Transverse colon (tissue), 4 donors: ENCODE data around the gene RASL12.

Source experiments
- EP300 ChIP-seq: sonication (generic); formaldehyde crosslinking; IDR thresholded peaks from one replicate; pipeline ENCODE4 v1.6.1; 2017; ENCODE audit warnings: antibody characterized with exemption, low read depth
- POLR2A ChIP-seq: fragments of 450-650 bp; IDR thresholded peaks from one replicate; pipeline ENCODE4 v1.6.1; 2016; ENCODE audit warnings: antibody characterized with exemption, mild to moderate bottlenecking, moderate library complexity
- POLR2AphosphoS5 ChIP-seq, 3 donors: sonication (generic); formaldehyde crosslinking; IDR thresholded peaks; one replicate each; pipeline ENCODE4 v1.6.1; 2016; ENCODE audit warnings: antibody characterized with exemption in 3 of 3
- TF ChIP-seq, protein P1 (sequence below), 5 experiments: fragments of 200-600 bp in 3 of 5; fragments of 450-650 bp in 2 of 5; sonication (generic) in 3 of 5; IDR thresholded peaks; 1 replicate in 2 of 5; 2 replicates in 3 of 5; pipeline ENCODE4 v1.5.1; 2016 to 2017; ENCODE audit warnings: antibody characterized with exemption in 5 of 5, inconsistent platforms in 3 of 5, mild to moderate bottlenecking in 2 of 5, moderate library complexity in 1 of 5

- TF ChIP-seq POLR2A (no peak), EP300 (no peak), POLR2AphosphoS5 (IDR thresholded peaks at IDR 0.05) (no peak)
- TF ChIP-seq, protein P1, sequence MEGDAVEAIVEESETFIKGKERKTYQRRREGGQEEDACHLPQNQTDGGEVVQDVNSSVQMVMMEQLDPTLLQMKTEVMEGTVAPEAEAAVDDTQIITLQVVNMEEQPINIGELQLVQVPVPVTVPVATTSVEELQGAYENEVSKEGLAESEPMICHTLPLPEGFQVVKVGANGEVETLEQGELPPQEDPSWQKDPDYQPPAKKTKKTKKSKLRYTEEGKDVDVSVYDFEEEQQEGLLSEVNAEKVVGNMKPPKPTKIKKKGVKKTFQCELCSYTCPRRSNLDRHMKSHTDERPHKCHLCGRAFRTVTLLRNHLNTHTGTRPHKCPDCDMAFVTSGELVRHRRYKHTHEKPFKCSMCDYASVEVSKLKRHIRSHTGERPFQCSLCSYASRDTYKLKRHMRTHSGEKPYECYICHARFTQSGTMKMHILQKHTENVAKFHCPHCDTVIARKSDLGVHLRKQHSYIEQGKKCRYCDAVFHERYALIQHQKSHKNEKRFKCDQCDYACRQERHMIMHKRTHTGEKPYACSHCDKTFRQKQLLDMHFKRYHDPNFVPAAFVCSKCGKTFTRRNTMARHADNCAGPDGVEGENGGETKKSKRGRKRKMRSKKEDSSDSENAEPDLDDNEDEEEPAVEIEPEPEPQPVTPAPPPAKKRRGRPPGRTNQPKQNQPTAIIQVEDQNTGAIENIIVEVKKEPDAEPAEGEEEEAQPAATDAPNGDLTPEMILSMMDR (IDR thresholded peaks at IDR 0.05) = no peak
Measured at GRCh38 chr15:65037309-65037708, 30.5 kb downstream of the RASL12 start.
